Kidney (tissue), 14 donors: ENCODE measurements around the gene UTS2. TPM values are rescaled to one million over a fixed set of nuclear protein-coding genes. Genes with fewer than 3 reads are reported as not detected.

Experiments used
- DNase-seq, 5 donors: peaks; one replicate each; pipeline ENCODE4 v3.0.0-alpha.2; 2013 to 2020
- FAIRE-seq: peaks from 2 replicates; lab custom pipeline; 2012; peaks lifted over from hg19 to GRCh38; lab: Jason Lieb, UNC
- H3K27ac ChIP-seq, 2 donors: one replicate each; pipeline ENCODE4 v1.7.0; 2013; ENCODE audit warnings: low read depth in 2 of 2, low read length in 2 of 2, inconsistent platforms in 1 of 2
- H3K27me3 ChIP-seq: one replicate; pipeline ENCODE4 v1.7.1; 2013; ENCODE audit warnings: low read length, inconsistent platforms; ENCODE audit not compliant: control insufficient read depth, insufficient read depth
- H3K36me3 ChIP-seq, 3 donors: one replicate each; pipeline versions ENCODE4 v1.7.0 to v1.7.1; 2013; ENCODE audit warnings: low read length in 3 of 3, control low read depth in 1 of 3, inconsistent platforms in 1 of 3; ENCODE audit not compliant: insufficient read depth in 3 of 3, control insufficient read depth in 2 of 3
- H3K4me1 ChIP-seq, 3 donors: one replicate each; pipeline versions ENCODE4 v1.7.0 to v1.7.1; 2013; ENCODE audit warnings: low read length in 3 of 3, inconsistent platforms in 1 of 3, low read depth in 1 of 3; ENCODE audit not compliant: control insufficient read depth in 2 of 3, insufficient read depth in 2 of 3
- H3K4me3 ChIP-seq, 3 donors: one replicate each; pipeline versions ENCODE4 v1.7.0 to v1.8.1; 2013; ENCODE audit warnings: low read length in 3 of 3, control low read depth in 1 of 3, inconsistent platforms in 1 of 3
- H3K9ac ChIP-seq, 3 donors: one replicate each; pipeline versions ENCODE4 v1.7.0 to v1.7.1; 2013; ENCODE audit warnings: low read length in 3 of 3, control low read depth in 1 of 3, inconsistent platforms in 1 of 3
- H3K9me3 ChIP-seq, 3 donors: one replicate each; pipeline versions ENCODE4 v1.7.0 to v1.7.1; 2013; ENCODE audit warnings: low read length in 3 of 3, control low read depth in 1 of 3, inconsistent platforms in 1 of 3; ENCODE audit not compliant: control insufficient read depth in 2 of 3, insufficient read depth in 1 of 3
- CTCF ChIP-seq: IDR thresholded peaks from 3 replicates; pipeline ENCODE4 v1.5.1; 2012; ENCODE audit warnings: mild to moderate bottlenecking, moderate library complexity, borderline replicate concordance; ENCODE audit not compliant: insufficient read depth; ENCODE audit errors: extremely low read depth
- intact Hi-C: fragments of 100-400 bp; cut with DNase I; formaldehyde crosslinking; loops from one replicate; pipeline ENCODE4 v1.11.1; 2022
- polyA plus RNA-seq: library from polyadenylated mRNA; stranded (reverse); fragments of 350-450 nt; fragmentation: Illumina TruSeq; extraction: RNeasy Lipid Tissue Mini Kit (QIAGEN cat#74804); gene quantifications from one replicate; pipeline ENCODE4 v1.2.3, GENCODE V29; 2014; ENCODE audit warnings: low read depth, low replicate concordance; ENCODE audit not compliant: insufficient read depth
- total RNA-seq: library from RNA; stranded (reverse); fragmentation: NEBNext Ultra II Directional; extraction: Animal tissue kit (Norgen Biotek cat#: 25700); gene quantifications from one replicate; pipeline ENCODE4 v1.2.1, GENCODE V29; 2021
- donor health status: control.
- donor health status: control.
- donor health status: control.
- donor health status: control.
- donor health status: control.
- donor health status: DM: yes; HTN: yes; CAD: no.
- donor health status: Normal renal cell carcinoma (clear cell type).

UTS2 gene
- total and polyA plus RNA-seq, 2 donors from 2014 or later, result 0.72 TPM; not detected in 1

- Histone ChIP-seq H3K9me3 (no peaks in the 10 kb centered on the region), H3K27me3 (no peaks in the 10 kb centered on the region), H3K27ac (no peak overlapping the region), H3K4me1 (no peaks in the 10 kb centered on the region), H3K36me3 (no peaks in the 10 kb centered on the region), H3K4me3 (no peak overlapping the region), H3K9ac (no peak overlapping the region)
- no peak for FAIRE-seq
- intact Hi-C loops, result no loop called here
- no peak for DNase-seq
- no peak for TF ChIP-seq CTCF
Measured at GRCh38 chr1:7862211-7863060, 9.6 kb upstream of the UTS2 start.

- DNase-seq, result no peak
- no peak for TF ChIP-seq CTCF
- H3K36me3 ChIP-seq, result no peaks in the 10 kb centered on the region
- no peak overlapping the region for H3K27ac ChIP-seq
- H3K4me1 ChIP-seq, result no peaks in the 10 kb centered on the region
- H3K9me3 ChIP-seq, result no peaks in the 10 kb centered on the region
- intact Hi-C loops, result no loop called here
- no peak overlapping the region for H3K9ac ChIP-seq
- H3K27me3 ChIP-seq, result no peaks in the 10 kb centered on the region
- H3K4me3 ChIP-seq, result no peak overlapping the region
- FAIRE-seq, result no peak
Measured at GRCh38 chr1:7861452-7861851, 8.6 kb upstream of the UTS2 start.

GRCh38 chr1:7860130-7860529 is 7.3 kb upstream of the UTS2 start:
- Histone ChIP-seq H3K4me1 (no peaks in the 10 kb centered on the region), H3K4me3 (no peak overlapping the region), H3K9ac (no peak overlapping the region), H3K27me3 (no peaks in the 10 kb centered on the region), H3K36me3 (no peaks in the 10 kb centered on the region), H3K27ac (no peak overlapping the region), H3K9me3 (no peaks in the 10 kb centered on the region)
- intact Hi-C loops, result no loop called here
- TF ChIP-seq CTCF, result no peak
- DNase-seq (no peak), FAIRE-seq (no peak)
